K562 (cell line): Measurements from ENCODE around the gene SLAIN2. TPM values are rescaled to one million over a fixed set of nuclear protein-coding genes. Genes with fewer than 3 reads are reported as not detected.
A peak's percentile ranks its signal among the peaks of the same experiment; 100 is the strongest.
"Not testable (repeated sequence)": the region's sequence is repeated elsewhere in the genome, so short reads cannot be mapped to it uniquely, and the experiment has no call there.

Experiments
- ATAC-seq: fragments of 200-7000 bp; cut with Tn5 transposase; 3 replicates; pipeline ENCODE4 v1.9.1; 2020; ENCODE audit warnings: moderate library complexity
- BruUV-seq: library from RNA; stranded (reverse); fragments of 400-500 nt; replicated peaks from 2 replicates; lab custom pipeline; 2021; lab: Mats Ljungman, UMichigan
- CTCF ChIA-PET: fragments of 300-600 bp; formaldehyde crosslinking; extraction: SDS; loops from one replicate; lab custom pipeline; 2021; ENCODE audit warnings: low intra/inter-chr PET ratio; lab: Yijun Ruan, JAX
- POLR2A ChIA-PET: fragments of 300-600, 350-650 bp; sonication (Branson Sonifier 250); formaldehyde crosslinking; extraction: SDS; loops from one replicate; lab custom pipeline; 2021; ENCODE audit warnings: antibody characterized with exemption, inconsistent platforms; lab: Yijun Ruan, JAX
- DNase-seq, 4 experiments: peaks; one replicate each; pipeline versions ENCODE4 v3.0.0 to v3.0.0-alpha.2; 2011 to 2018; ENCODE audit warnings: low spot score in 3 of 4, mixed read lengths in 3 of 4; ENCODE audit errors: extremely low read depth in 1 of 4
- FAIRE-seq: peaks from 2 replicates; lab custom pipeline; 2011; peaks lifted over from hg19 to GRCh38; lab: Jason Lieb, UNC
- H2AFZ ChIP-seq: 2 replicates; pipeline ENCODE4 v1.6.0; 2011; ENCODE audit warnings: low read depth, low read length, control low read depth, inconsistent platforms
- H3K27ac ChIP-seq: fragments of 200-600 bp; 3 replicates; pipeline ENCODE4 v1.8.0; 2011; ENCODE audit warnings: low read depth, mild to moderate bottlenecking, control low read depth, inconsistent platforms, low read length, moderate library complexity, mixed read lengths; ENCODE audit errors: extremely low read depth
- H3K27me3 ChIP-seq, 2 experiments: fragments of 300-600 bp in 1 of 2; 2 replicates in 1 of 2; 3 replicates in 1 of 2; pipeline versions ENCODE4 v1.6.0 to v1.8.0; 2011; ENCODE audit warnings: inconsistent platforms in 2 of 2, low read length in 2 of 2, mild to moderate bottlenecking in 1 of 2, mixed read lengths in 1 of 2, moderate library complexity in 1 of 2; ENCODE audit not compliant: control insufficient read depth in 2 of 2, insufficient read depth in 2 of 2
- H3K36me3 ChIP-seq: fragments of 300-600 bp; 3 replicates; pipeline ENCODE4 v1.8.0; 2011; ENCODE audit warnings: mild to moderate bottlenecking, low read length, inconsistent platforms; ENCODE audit not compliant: control insufficient read depth, insufficient read depth
- H3K4me1 ChIP-seq, 2 experiments: fragments of 200-600 bp in 1 of 2; replicated peaks in 1 of 2; 2 replicates in 1 of 2; 3 replicates in 1 of 2; pipeline versions ENCODE4 v1.5.1 to v1.8.0; 2011; ENCODE audit warnings: inconsistent platforms in 2 of 2, low read length in 2 of 2, mild to moderate bottlenecking in 1 of 2, mixed read lengths in 1 of 2, moderate library complexity in 1 of 2; ENCODE audit not compliant: control insufficient read depth in 2 of 2, insufficient read depth in 2 of 2
- H3K4me2 ChIP-seq: 2 replicates; pipeline ENCODE4 v1.6.1; 2011; ENCODE audit warnings: low read length, control low read depth, inconsistent platforms, mixed read lengths; ENCODE audit not compliant: insufficient read depth
- H3K4me3 ChIP-seq: fragments of 200-600 bp; sonication (generic), shearing (Covaris generic); 2 replicates; pipeline ENCODE4 v1.5.1; 2016; ENCODE audit warnings: control low read depth, inconsistent platforms
- H3K79me2 ChIP-seq: fragments of 200-600 bp; 3 replicates; pipeline ENCODE4 v1.8.0; 2011; ENCODE audit warnings: low read length, inconsistent platforms; ENCODE audit not compliant: control insufficient read depth, insufficient read depth
- H3K9ac ChIP-seq, 2 experiments: 2 replicates each; pipeline versions ENCODE4 v1.6.0 to v1.6.1; 2011; ENCODE audit warnings: low read depth in 2 of 2, low read length in 2 of 2, control low read depth in 1 of 2, inconsistent platforms in 1 of 2, mild to moderate bottlenecking in 1 of 2, mixed read lengths in 1 of 2; ENCODE audit not compliant: insufficient read depth in 1 of 2
- H3K9me1 ChIP-seq: one replicate; pipeline ENCODE4 v1.6.0; 2011; ENCODE audit warnings: inconsistent platforms, mild to moderate bottlenecking, low read length, moderate library complexity; ENCODE audit not compliant: control insufficient read depth, insufficient read depth
- H3K9me3 ChIP-seq: replicated peaks from 2 replicates; pipeline ENCODE4 v1.5.1; 2011; ENCODE audit warnings: low read depth, low read length, inconsistent platforms; ENCODE audit not compliant: control insufficient read depth, insufficient read depth
- H4K20me1 ChIP-seq: replicated peaks from 2 replicates; pipeline ENCODE4 v1.6.1; 2011; ENCODE audit warnings: low read length, inconsistent platforms, mixed read lengths; ENCODE audit not compliant: control insufficient read depth, insufficient read depth
- ZNF324 ChIP-seq: fragments of 250-450 bp; sonication (Bioruptor Pico); IDR thresholded peaks from 2 replicates; pipeline ENCODE4 v1.4.0; 2020; ENCODE audit warnings: mild to moderate bottlenecking
- in situ Hi-C: fragments of 300-500 bp; cut with MboI; formaldehyde crosslinking; loops from 4 replicates; pipeline ENCODE4 v1.15.0; 2018; ENCODE audit warnings: inconsistent platforms, mixed read lengths
- intact Hi-C: fragments of 100-400 bp; cut with micrococcal nuclease; formaldehyde crosslinking; loops from 2 replicates; pipeline ENCODE4 v1.14.2; 2022
- polyA plus RNA-seq, 8 experiments: library from polyadenylated mRNA; depleted of rRNA in 4 of 8; stranded (reverse) in 5 of 8; unstranded in 3 of 8; fragments of >200 nt; fragmentation: Nextera tagmentation in 2 of 8; fragmentation: Illumina TruSeq in 1 of 8; extraction: Ambion mirVana in 2 of 8; extraction: Trizol in 1 of 8; gene quantifications; 2 replicates each; pipeline versions ENCODE4 v1.2.1 to v1.2.3, GENCODE V29; 2011 to 2014; ENCODE audit warnings: inconsistent platforms in 1 of 8, missing spikeins in 1 of 8
- total RNA-seq, 7 experiments: library from RNA; depleted of rRNA in 6 of 7; stranded (reverse); fragments of >200 nt in 6 of 7; fragmentation: Illumina TruSeq in 2 of 7; extraction: Trizol in 2 of 7; gene quantifications; 2 replicates each; pipeline versions ENCODE4 v1.2.1 to v1.2.3, GENCODE V29; 2011 to 2021; ENCODE audit warnings: low replicate concordance in 1 of 7
- TF ChIP-seq, protein P1 (sequence below): fragments of 200-800 bp; sonication (Bioruptor generic); IDR thresholded peaks from 2 replicates; pipeline ENCODE4 v1.6.1; 2016; ENCODE audit warnings: missing genetic modification characterization, missing compliant biosample characterization

Gene SLAIN2
- total and polyA plus RNA-seq, 9 of the 15 experiments (the other 6 are each of a cell fraction or from before 2014, with no cell fraction given): 3.5 to 116 (median 35.0) TPM

DNA sequence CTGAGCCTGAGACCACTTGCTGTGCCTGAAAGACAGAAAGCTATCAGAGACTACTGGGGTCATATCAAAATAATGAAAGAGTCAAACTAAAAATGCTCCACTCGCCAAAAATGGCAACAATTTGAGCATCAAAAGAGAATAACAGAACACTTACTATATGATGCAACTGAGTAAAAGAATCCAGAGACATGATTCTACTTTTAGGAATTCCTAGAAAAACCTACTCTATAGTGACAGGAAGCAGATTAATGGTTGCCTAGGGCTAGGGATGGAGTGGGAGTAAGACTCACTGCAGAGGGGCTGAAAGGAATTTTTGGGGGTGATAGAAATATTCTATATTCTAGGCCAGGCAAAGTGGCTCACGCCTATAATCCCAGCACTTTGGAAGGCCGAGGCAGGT is 29.4 kb upstream of the SLAIN2 start (continued):
- TF ChIP-seq, protein P1, sequence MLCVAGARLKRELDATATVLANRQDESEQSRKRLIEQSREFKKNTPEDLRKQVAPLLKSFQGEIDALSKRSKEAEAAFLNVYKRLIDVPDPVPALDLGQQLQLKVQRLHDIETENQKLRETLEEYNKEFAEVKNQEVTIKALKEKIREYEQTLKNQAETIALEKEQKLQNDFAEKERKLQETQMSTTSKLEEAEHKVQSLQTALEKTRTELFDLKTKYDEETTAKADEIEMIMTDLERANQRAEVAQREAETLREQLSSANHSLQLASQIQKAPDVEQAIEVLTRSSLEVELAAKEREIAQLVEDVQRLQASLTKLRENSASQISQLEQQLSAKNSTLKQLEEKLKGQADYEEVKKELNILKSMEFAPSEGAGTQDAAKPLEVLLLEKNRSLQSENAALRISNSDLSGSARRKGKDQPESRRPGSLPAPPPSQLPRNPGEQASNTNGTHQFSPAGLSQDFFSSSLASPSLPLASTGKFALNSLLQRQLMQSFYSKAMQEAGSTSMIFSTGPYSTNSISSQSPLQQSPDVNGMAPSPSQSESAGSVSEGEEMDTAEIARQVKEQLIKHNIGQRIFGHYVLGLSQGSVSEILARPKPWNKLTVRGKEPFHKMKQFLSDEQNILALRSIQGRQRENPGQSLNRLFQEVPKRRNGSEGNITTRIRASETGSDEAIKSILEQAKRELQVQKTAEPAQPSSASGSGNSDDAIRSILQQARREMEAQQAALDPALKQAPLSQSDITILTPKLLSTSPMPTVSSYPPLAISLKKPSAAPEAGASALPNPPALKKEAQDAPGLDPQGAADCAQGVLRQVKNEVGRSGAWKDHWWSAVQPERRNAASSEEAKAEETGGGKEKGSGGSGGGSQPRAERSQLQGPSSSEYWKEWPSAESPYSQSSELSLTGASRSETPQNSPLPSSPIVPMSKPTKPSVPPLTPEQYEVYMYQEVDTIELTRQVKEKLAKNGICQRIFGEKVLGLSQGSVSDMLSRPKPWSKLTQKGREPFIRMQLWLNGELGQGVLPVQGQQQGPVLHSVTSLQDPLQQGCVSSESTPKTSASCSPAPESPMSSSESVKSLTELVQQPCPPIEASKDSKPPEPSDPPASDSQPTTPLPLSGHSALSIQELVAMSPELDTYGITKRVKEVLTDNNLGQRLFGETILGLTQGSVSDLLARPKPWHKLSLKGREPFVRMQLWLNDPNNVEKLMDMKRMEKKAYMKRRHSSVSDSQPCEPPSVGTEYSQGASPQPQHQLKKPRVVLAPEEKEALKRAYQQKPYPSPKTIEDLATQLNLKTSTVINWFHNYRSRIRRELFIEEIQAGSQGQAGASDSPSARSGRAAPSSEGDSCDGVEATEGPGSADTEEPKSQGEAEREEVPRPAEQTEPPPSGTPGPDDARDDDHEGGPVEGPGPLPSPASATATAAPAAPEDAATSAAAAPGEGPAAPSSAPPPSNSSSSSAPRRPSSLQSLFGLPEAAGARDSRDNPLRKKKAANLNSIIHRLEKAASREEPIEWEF (CRISPR knock-in tag): no peak

DNA sequence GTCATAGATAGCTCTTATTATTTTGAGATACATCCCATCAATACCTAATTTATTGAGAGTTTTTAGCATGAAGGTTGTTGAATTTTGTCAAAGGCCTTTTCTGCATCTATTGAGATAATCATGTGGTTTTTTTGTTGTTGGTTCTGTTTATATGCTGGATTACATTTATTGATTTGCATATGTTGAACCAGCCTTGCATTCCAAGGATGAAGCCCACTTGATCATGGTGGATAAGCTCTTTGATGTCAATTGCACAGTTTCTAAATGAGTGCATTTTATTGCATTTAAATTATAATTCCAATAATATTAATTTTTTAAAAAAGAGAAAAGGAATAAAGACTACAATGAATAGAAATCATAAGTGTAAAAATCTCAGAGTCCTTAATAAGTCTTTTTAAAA is 26.6 kb upstream of the SLAIN2 start:
- in situ Hi-C loops, H3K27ac ChIP-seq, H3K9me1 ChIP-seq, H3K4me1 ChIP-seq, ATAC-seq, CTCF ChIA-PET, DNase-seq, H4K20me1 ChIP-seq, POLR2A ChIA-PET, FAIRE-seq, H3K36me3 ChIP-seq, H3K4me3 ChIP-seq, H3K27me3 ChIP-seq, H3K9ac ChIP-seq, H2AFZ ChIP-seq, H3K9me3 ChIP-seq, BruUV-seq, H3K4me2 ChIP-seq, H3K79me2 ChIP-seq: not testable (repeated sequence)
- intact Hi-C loops: loop anchor here (10.0 kb wide), 1 partner anchor 120 kb away; no protein-coding TSS in a partner anchor
- TF ChIP-seq ZNF324 (CRISPR knock-in tag): peak; percentile 90
